Mononuclear cell (primary cell): ENCODE data around the gene SSBP3. TPM values are rescaled to one million over a fixed set of nuclear protein-coding genes. Genes with fewer than 3 reads are reported as not detected.
"Not testable (repeated sequence)": the region's sequence is repeated elsewhere in the genome, so short reads cannot be mapped to it uniquely, and the experiment has no call there.

Source experiments
- H3K27me3 ChIP-seq: 2 replicates; pipeline ENCODE4 v1.6.0; 2011; ENCODE audit warnings: low read length, control low read depth; ENCODE audit not compliant: insufficient read depth
- H3K4me1 ChIP-seq: 2 replicates; pipeline ENCODE4 v1.5.1; 2011; ENCODE audit warnings: mild to moderate bottlenecking, low read length, control low read depth; ENCODE audit not compliant: insufficient read depth
- H3K4me3 ChIP-seq: 2 replicates; pipeline ENCODE4 v1.5.1; 2011; ENCODE audit warnings: mild to moderate bottlenecking, low read length, moderate library complexity
- H3K9me3 ChIP-seq: 2 replicates; pipeline ENCODE4 v1.5.1; 2011; ENCODE audit warnings: low read depth, mild to moderate bottlenecking, control low read depth, low read length
- total RNA-seq: library from RNA; depleted of rRNA; stranded (reverse); fragments of >200 nt; gene quantifications from one replicate; pipeline ENCODE4 v1.2.3, GENCODE V29; 2012

The SSBP3 gene
- total RNA-seq, 1 donor = 20.8 TPM

- no peak overlapping the region for H3K4me3 ChIP-seq
- H3K9me3 ChIP-seq = no peaks in the 10 kb centered on the region
- H3K4me1 ChIP-seq = peaks cover 18% of the 10 kb centered on the region
- no peaks in the 10 kb centered on the region for H3K27me3 ChIP-seq
Observed at GRCh38 chr1:54240741-54241335, 165.4 kb downstream of the SSBP3 start.

- Histone ChIP-seq H3K9me3 (no peaks in the 10 kb centered on the region), H3K27me3 (no peaks in the 10 kb centered on the region), H3K4me1 (peaks cover 18% of the 10 kb centered on the region), H3K4me3 (no peak overlapping the region)
Observed at GRCh38 chr1:54239631-54240031, 166.6 kb downstream of the SSBP3 start.

GRCh38 chr1:54239035-54239383 lies 167.2 kb downstream of the SSBP3 start:
- peaks cover 18% of the 10 kb centered on the region for H3K4me1 ChIP-seq
- no peak overlapping the region for H3K4me3 ChIP-seq
- no peaks in the 10 kb centered on the region for H3K27me3 ChIP-seq
- no peaks in the 10 kb centered on the region for H3K9me3 ChIP-seq

DNA sequence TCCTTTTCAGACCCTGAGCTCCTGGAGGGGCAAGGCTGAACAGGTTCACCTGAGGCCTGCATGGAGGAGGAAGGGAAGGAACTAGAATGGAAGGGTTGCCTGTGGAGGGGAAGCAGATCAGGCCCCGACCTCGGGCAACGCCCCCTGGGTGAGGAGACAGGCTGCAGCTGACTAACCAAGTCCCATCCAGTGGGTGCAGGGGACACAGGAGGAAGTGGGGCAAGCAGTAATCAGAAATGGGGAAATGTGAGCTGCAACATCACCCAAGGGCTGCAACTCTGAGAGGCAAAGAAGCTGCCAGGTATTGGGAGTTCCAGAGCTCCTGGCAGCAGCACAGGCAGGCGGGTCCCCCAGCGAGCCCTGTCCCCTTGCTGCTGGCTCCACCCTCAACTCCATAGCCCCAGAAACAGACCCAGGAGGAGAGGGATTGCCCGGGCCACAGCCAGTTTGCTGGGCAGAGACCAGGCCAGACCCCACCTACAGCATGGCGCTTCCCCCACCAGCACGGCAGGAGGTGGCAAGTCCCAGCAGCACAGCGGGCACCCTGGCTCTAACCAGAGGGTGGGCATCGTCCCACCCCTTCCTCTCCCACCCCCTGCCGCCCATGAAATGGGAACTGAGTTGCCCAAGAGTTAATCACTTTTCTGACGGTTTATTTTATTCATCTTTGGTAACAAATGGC lies 167.7 kb downstream of the SSBP3 start:
- Histone ChIP-seq H3K9me3 (no peaks in the 10 kb centered on the region), H3K4me3 (no peak overlapping the region), H3K4me1 (peaks cover 18% of the 10 kb centered on the region), H3K27me3 (no peaks in the 10 kb centered on the region)

- Histone ChIP-seq H3K4me3 (no peak overlapping the region), H3K27me3 (no peaks in the 10 kb centered on the region), H3K4me1 (peaks cover 18% of the 10 kb centered on the region), H3K9me3 (no peaks in the 10 kb centered on the region)
Observed at GRCh38 chr1:54237586-54237985, 168.6 kb downstream of the SSBP3 start.

DNA sequence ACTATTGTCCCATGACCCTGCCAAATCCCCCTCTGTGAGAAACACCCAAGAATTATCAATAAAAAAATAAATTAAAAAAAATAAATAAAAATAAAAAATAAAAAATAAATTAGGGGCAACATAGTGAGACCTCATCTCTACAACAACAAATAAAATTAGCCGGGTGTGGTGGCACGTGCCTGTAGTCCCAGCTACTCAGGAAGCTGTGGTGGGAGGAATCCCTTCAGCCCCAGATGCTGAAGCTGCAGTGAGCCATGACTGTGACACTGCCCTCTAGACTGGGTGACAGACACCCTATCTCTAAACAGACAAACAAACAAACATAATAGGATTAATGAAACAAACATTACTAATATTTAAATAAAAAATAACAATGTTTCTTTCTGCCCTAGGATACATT lies 171.9 kb downstream of the SSBP3 start:
- Histone ChIP-seq H3K27me3 (no peaks in the 10 kb centered on the region), H3K4me3 (no peak overlapping the region), H3K4me1 (peaks cover 27% of the 10 kb centered on the region), H3K9me3 (no peaks in the 10 kb centered on the region)

- not testable (repeated sequence) for H3K4me3 ChIP-seq, H3K27me3 ChIP-seq, H3K9me3 ChIP-seq
- peaks cover 23% of the 10 kb centered on the region for H3K4me1 ChIP-seq
Observed at GRCh38 chr1:54233196-54233595, 173.0 kb downstream of the SSBP3 start.

GRCh38 chr1:54230507-54231339 lies 175.5 kb downstream of the SSBP3 start:
- H3K9me3 ChIP-seq = no peaks in the 10 kb centered on the region
- no peak overlapping the region for H3K4me3 ChIP-seq
- H3K4me1 ChIP-seq = peaks cover 33% of the 10 kb centered on the region
- no peaks in the 10 kb centered on the region for H3K27me3 ChIP-seq

GRCh38 chr1:54229281-54229891 lies 176.8 kb downstream of the SSBP3 start:
- H3K9me3 ChIP-seq = no peaks in the 10 kb centered on the region
- H3K27me3 ChIP-seq = no peaks in the 10 kb centered on the region
- peaks cover 33% of the 10 kb centered on the region for H3K4me1 ChIP-seq
- H3K4me3 ChIP-seq = no peak overlapping the region

DNA sequence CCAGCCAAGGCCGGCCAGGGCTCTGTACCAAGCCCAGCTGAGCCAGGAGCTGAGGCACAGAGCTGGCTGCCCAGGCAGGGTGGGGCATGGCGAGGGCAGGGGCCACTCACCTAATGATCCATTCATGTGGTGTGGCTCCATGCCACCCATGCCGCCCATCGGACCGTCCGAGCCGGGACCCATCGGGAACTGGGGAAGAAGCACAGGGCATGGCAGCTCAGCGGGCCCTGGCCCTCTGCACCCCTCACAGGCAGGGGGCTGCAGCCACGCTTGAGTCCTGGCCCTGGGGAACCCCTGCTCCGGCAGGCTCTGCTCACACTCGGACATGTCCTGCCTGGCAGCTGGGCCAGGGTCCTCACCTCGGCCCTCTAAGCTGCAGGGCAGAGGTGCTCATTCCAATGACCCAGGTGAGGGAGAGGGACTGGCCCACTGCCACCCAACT lies 177.5 kb downstream of the SSBP3 start:
- Histone ChIP-seq H3K4me3 (no peak overlapping the region), H3K9me3 (no peaks in the 10 kb centered on the region), H3K27me3 (no peaks in the 10 kb centered on the region), H3K4me1 (peaks cover 33% of the 10 kb centered on the region)

DNA sequence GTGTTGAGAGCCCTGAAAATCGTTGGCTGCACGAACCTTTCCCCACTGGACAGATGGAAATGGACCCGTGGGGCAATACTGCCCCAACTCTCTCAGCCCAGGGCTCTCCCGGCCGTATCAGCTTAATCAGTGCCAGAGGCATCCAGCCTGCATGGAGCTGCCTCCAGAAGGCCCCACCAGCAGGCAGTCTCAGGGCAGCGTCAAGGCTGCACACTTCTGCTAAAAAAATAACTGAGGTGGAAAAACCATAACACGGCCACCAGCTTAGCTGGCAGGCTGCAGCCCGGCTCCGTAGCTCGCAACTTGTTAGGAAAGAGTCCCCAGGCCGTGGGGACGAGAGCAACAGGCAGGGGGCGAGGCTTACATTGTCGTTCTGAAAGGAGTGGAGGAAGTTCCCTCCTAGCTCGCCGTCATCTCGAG lies 178.3 kb downstream of the SSBP3 start:
- Histone ChIP-seq H3K27me3 (no peaks in the 10 kb centered on the region), H3K9me3 (no peaks in the 10 kb centered on the region), H3K4me3 (no peak overlapping the region), H3K4me1 (peaks cover 33% of the 10 kb centered on the region)

DNA sequence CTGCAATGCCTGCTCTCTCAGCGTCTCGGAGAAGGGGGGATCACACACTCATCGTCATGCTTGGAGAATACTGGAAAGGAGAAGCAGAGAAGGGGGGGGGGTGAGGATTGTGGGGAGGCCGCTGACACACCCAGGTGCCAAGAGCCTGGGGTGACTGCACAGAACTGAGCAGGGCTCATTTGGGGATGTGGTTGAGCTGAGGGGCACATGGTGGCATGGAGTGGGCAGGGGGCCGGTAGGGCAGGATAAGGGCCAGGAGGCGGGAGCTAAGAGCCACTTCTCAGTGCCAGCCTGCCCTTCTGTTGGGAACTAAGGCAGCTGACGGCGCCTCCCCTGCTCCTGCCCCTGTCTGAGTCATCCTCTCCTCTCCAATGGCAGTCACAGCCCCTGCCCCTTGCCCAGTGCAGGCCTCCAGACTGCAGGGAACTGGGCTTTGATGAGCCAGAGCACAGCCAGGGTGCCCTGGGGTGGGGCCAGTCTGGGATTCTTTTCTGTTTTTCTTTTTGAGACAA lies 179.0 kb downstream of the SSBP3 start:
- H3K27me3 ChIP-seq = no peaks in the 10 kb centered on the region
- H3K4me1 ChIP-seq = peaks cover 33% of the 10 kb centered on the region
- H3K4me3 ChIP-seq = no peak overlapping the region
- H3K9me3 ChIP-seq = no peaks in the 10 kb centered on the region

- Histone ChIP-seq H3K9me3 (no peaks in the 10 kb centered on the region), H3K4me1 (peaks cover 31% of the 10 kb centered on the region)
Observed at GRCh38 chr1:54225986-54226559, 180.1 kb downstream of the SSBP3 start.

DNA sequence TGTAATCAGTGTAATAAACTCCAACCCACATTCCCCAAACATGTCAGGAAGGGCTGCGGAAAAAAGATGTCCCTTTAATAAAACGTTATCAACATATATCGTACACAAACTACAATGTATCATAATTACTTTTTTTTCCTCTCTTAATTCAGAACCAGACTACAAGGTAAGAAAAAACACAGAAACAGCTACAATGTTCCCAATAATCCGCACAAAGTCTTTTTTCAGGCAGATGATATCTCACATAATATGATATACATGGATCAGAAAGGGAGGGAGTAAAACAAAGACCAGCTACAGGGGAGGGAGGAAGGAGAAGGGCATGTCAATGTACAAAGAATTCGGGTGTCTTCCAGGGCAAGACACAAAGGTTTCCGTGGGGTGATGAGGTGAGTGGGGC lies 180.8 kb downstream of the SSBP3 start:
- Histone ChIP-seq H3K9me3 (no peaks in the 10 kb centered on the region), H3K27me3 (no peaks in the 10 kb centered on the region), H3K4me1 (peaks cover 28% of the 10 kb centered on the region), H3K4me3 (no peak overlapping the region)

More at GRCh38 chr1:54225986-54226559, 180.1 kb downstream of the SSBP3 start:
- H3K4me3 ChIP-seq = no peak overlapping the region
- H3K27me3 ChIP-seq = no peaks in the 10 kb centered on the region

GRCh38 chr1:54224233-54224632 lies 182.0 kb downstream of the SSBP3 start:
- Histone ChIP-seq H3K9me3 (no peaks in the 10 kb centered on the region), H3K4me3 (no peak overlapping the region), H3K4me1 (peaks cover 24% of the 10 kb centered on the region)

More at GRCh38 chr1:54224233-54224632, 182.0 kb downstream of the SSBP3 start:
- H3K27me3 ChIP-seq = no peaks in the 10 kb centered on the region
